ENCODE results near the gene LHPP.

LHPP gene

GRCh38 chr10:124568848-124569622 is 107.4 kb downstream of the LHPP start:
- Histone ChIP-seq H3K27ac (replicated peaks) (no peak overlapping the region), H3K27me3 (ENCODE audit: insufficient read depth, poor library complexity, severe bottlenecking) (no peaks in the 10 kb centered on the region), H3K4me3 (replicated peaks; ENCODE audit: insufficient read depth, low read length) (no peak overlapping the region)
- TF ChIP-seq CTCF (IDR thresholded peaks at IDR 0.05; ENCODE audit: insufficient read depth, low read length) (no peak), REST (IDR thresholded peaks at IDR 0.05; ENCODE audit: insufficient replicate concordance, low read depth) (no peak), SPI1 (IDR thresholded peaks at IDR 0.05; ENCODE audit: borderline replicate concordance, low read depth) (no peak), POLR2AphosphoS5 (IDR thresholded peaks at IDR 0.05; ENCODE audit: low read depth) (no peak), GABPA (IDR thresholded peaks at IDR 0.05; ENCODE audit: low read depth) (no peak)
- no peak for DNase-seq (ENCODE audit: low read depth in 1 of 2, low spot score in 1 of 2)

GRCh38 chr10:124569623-124570470 is 108.2 kb downstream of the LHPP start:
- peak in 1 of 2 experiments; percentile 20 for DNase-seq (ENCODE audit: low read depth in 1 of 2, low spot score in 1 of 2)
- no peak overlapping the region for H3K27ac ChIP-seq (replicated peaks)
- no peak overlapping the region for H3K4me3 ChIP-seq (replicated peaks; ENCODE audit: insufficient read depth, low read length)

GRCh38 chr10:124570646-124571045 is 109.0 kb downstream of the LHPP start:
- TF ChIP-seq GABPA (IDR thresholded peaks at IDR 0.05; ENCODE audit: low read depth), result no peak
- TF ChIP-seq REST (IDR thresholded peaks at IDR 0.05; ENCODE audit: insufficient replicate concordance, low read depth), result no peak
- TF ChIP-seq CTCF (IDR thresholded peaks at IDR 0.05; ENCODE audit: insufficient read depth, low read length), result no peak
- TF ChIP-seq SPI1 (IDR thresholded peaks at IDR 0.05; ENCODE audit: borderline replicate concordance, low read depth), result no peak
- TF ChIP-seq POLR2AphosphoS5 (IDR thresholded peaks at IDR 0.05; ENCODE audit: low read depth), result no peak
- no peak overlapping the region for H3K27ac ChIP-seq (replicated peaks)
- H3K4me3 ChIP-seq (replicated peaks; ENCODE audit: insufficient read depth, low read length), result no peak overlapping the region
- DNase-seq (ENCODE audit: low read depth in 1 of 2, low spot score in 1 of 2), result no peak
- no peaks in the 10 kb centered on the region for H3K27me3 ChIP-seq (ENCODE audit: insufficient read depth, poor library complexity, severe bottlenecking)

More at GRCh38 chr10:124569623-124570470, 108.2 kb downstream of the LHPP start:
- TF ChIP-seq POLR2AphosphoS5 (IDR thresholded peaks at IDR 0.05; ENCODE audit: low read depth) (no peak), SPI1 (IDR thresholded peaks at IDR 0.05; ENCODE audit: borderline replicate concordance, low read depth) (peak; percentile 93), CTCF (IDR thresholded peaks at IDR 0.05; ENCODE audit: insufficient read depth, low read length) (no peak)
- H3K27me3 ChIP-seq (ENCODE audit: insufficient read depth, poor library complexity, severe bottlenecking), result no peaks in the 10 kb centered on the region
